Heart left ventricle (tissue), 16 donors: Measurements from ENCODE around the gene NR3C2. TPM values are rescaled to one million over a fixed set of nuclear protein-coding genes. Genes with fewer than 3 reads are reported as not detected.
A peak's percentile ranks its signal among the peaks of the same experiment; 100 is the strongest.

Experiments used
- ATAC-seq, 4 donors: fragments of 200-7000 bp; cut with Tn5 transposase; one replicate each; pipeline ENCODE4 v1.9.1; 2020 to 2022; ENCODE audit warnings: moderate library complexity in 4 of 4, mild to moderate bottlenecking in 3 of 4, moderate number of reproducible peaks in 1 of 4
- DNase-seq, 5 donors: peaks; one replicate each; pipeline ENCODE4 v3.0.0-alpha.2; 2020
- H3K27ac ChIP-seq, 12 donors: fragments of 200-600 bp; sonication (generic) in 4 of 12; one replicate each; pipeline versions ENCODE4 v1.5.0 to v1.8.0; 2016 to 2022; ENCODE audit warnings: mild to moderate bottlenecking in 2 of 12
- H3K27me3 ChIP-seq, 9 donors: fragments of 200-600 bp; sonication (generic) in 2 of 9; one replicate each; pipeline versions ENCODE4 v1.5.1 to v1.8.0; 2016 to 2022; ENCODE audit warnings: mild to moderate bottlenecking in 3 of 9
- H3K36me3 ChIP-seq, 9 donors: fragments of 200-600 bp; sonication (generic) in 2 of 9; one replicate each; pipeline versions ENCODE4 v1.5.0 to v1.8.0; 2018 to 2022; ENCODE audit warnings: mild to moderate bottlenecking in 2 of 9
- H3K4me1 ChIP-seq, 12 donors: fragments of 200-600 bp; sonication (generic) in 4 of 12; one replicate each; pipeline versions ENCODE4 v1.5.0 to v1.8.0; 2016 to 2022; ENCODE audit warnings: mild to moderate bottlenecking in 3 of 12
- H3K4me3 ChIP-seq, 12 donors: fragments of 200-600 bp; sonication (generic) in 4 of 12; one replicate each; pipeline versions ENCODE4 v1.5.0 to v1.8.0; 2017 to 2022; ENCODE audit warnings: mild to moderate bottlenecking in 9 of 12, moderate library complexity in 4 of 12
- H3K9me3 ChIP-seq, 12 donors: fragments of 200-600 bp; sonication (generic) in 4 of 12; one replicate each; pipeline versions ENCODE4 v1.5.0 to v1.8.0; 2016 to 2022; ENCODE audit warnings: mild to moderate bottlenecking in 1 of 12
- POLR2A ChIP-seq, 2 donors: fragments of 450-650 bp; IDR thresholded peaks; one replicate each; pipeline ENCODE4 v1.6.1; 2017; ENCODE audit warnings: antibody characterized with exemption in 2 of 2, mild to moderate bottlenecking in 2 of 2, moderate library complexity in 2 of 2
- WGBS, 4 donors: extraction: QIAGEN DNeasy Blood & Tissue Kit in 2 of 4; methylation state at CpG; one replicate each; pipeline versions ENCODE4 v1.1.5 to v1.1.7; 2013 to 2018; 5-methylcytosine and 5-hydroxymethylcytosine counted together
- intact Hi-C, 10 donors: fragments of 100-400 bp; cut with DNase I; formaldehyde crosslinking; loops; one replicate each; pipeline versions ENCODE4 v1.11.1 to v1.14.2; 2022
- polyA plus RNA-seq, 2 donors: library from polyadenylated mRNA; stranded (reverse); fragments of 200-250 nt; gene quantifications; one replicate each; pipeline ENCODE4 v1.2.3, GENCODE V29; 2013
- total RNA-seq, 9 donors: library from RNA; depleted of rRNA in 2 of 9; stranded (reverse); fragments of >200 nt in 2 of 9; fragmentation: NEBNext Ultra II Directional in 3 of 9; extraction: Animal tissue kit (Norgen Biotek cat#: 25700) in 3 of 9; gene quantifications; one replicate each; pipeline versions ENCODE4 v1.1.0 to v1.2.4, GENCODE V29; 2016 to 2023
- TF ChIP-seq, protein P1 (sequence below), 12 donors: fragments of 200-600 bp; sonication (generic) in 4 of 12; IDR thresholded peaks; one replicate each; pipeline versions ENCODE4 v1.5.0 to v1.8.0; 2018 to 2022; ENCODE audit warnings: antibody characterized with exemption in 12 of 12, mild to moderate bottlenecking in 5 of 12
- donor health status: ischemic (EF 13 %, LVEDD 7.1; RV severe dilation, severe dysfunction).
- donor health status: healthy with polysubstance abuse.
- donor health status: DM: no; HTN: yes; CAD: no.
- donor health status: DM: no; HTN: no; CAD: no.
- donor health status: ischemic (EF 25% LVEDD 6.9; RV normal size, moderate dysfunction).
- donor health status: ischemic (EF 25% LVEDD 5.7; RV mildly dilated, moderate dysfunction).
- donor health status: healthy.
- donor health status: DM: yes; HTN: yes; CAD: no.
- donor health status: ischemic (EF 35%, LVEDD 5.7; RV mildly dilated, moderate dysfunction).
- donor health status: nonischemic (EF 11% LVEDD 7.7; RV severe dilation, severe dysfunction).
- donor health status: DM: yes; HTN: yes; CAD: no.
- donor health status: PGD.
- donor health status: ischemic (EF 29% LVEDD 5.4; RV normal size, mild dysfunction).
- donor health status: nonischemic (EF 23%, LVEDD 6.1; RV moderate dilation, normal function).

The NR3C2 gene
- total and polyA plus RNA-seq, 11 donors = 3.6 to 26.5 (median 18.4) TPM

DNA sequence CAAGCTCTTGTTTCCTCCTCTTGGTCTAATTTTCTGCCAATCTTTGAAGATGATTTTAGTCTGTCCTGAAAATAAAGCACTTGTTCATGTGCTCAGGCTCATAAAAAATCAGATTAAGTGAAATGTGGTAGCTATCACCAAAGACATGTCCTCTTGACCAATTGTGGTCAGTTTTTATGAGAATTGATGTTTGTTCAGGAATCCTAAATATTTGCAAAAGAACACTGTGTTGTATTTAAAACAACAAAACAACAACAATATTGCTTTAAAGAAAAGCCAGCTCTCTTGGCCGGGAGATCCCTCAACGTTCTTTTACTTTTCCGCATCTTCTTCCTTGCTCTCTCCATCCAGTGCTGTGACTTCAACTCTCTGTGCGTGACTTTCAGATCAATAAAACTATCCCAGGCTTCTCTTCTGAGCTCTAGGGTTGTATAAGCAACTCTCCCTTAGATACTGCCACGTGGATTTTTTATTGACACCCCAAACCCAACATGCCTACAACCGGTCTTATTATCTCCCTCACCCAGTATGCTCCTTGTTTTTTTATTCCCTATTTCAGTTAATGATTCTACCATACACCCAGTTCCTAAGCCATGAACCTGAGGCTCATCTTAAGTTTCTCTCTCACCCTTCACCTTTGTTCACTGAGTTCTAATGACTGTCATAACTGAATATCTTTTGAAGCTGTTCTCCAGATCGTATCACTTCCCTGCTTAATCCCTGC is 400.4 kb downstream of the NR3C2 start:
- TF ChIP-seq, protein P1, sequence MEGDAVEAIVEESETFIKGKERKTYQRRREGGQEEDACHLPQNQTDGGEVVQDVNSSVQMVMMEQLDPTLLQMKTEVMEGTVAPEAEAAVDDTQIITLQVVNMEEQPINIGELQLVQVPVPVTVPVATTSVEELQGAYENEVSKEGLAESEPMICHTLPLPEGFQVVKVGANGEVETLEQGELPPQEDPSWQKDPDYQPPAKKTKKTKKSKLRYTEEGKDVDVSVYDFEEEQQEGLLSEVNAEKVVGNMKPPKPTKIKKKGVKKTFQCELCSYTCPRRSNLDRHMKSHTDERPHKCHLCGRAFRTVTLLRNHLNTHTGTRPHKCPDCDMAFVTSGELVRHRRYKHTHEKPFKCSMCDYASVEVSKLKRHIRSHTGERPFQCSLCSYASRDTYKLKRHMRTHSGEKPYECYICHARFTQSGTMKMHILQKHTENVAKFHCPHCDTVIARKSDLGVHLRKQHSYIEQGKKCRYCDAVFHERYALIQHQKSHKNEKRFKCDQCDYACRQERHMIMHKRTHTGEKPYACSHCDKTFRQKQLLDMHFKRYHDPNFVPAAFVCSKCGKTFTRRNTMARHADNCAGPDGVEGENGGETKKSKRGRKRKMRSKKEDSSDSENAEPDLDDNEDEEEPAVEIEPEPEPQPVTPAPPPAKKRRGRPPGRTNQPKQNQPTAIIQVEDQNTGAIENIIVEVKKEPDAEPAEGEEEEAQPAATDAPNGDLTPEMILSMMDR (IDR thresholded peaks at IDR 0.05) = no peak
- TF ChIP-seq POLR2A (IDR thresholded peaks at IDR 0.05) = no peak
- H3K9me3 ChIP-seq = no peaks in the 10 kb centered on the region
- H3K27me3 ChIP-seq = no peaks in the 10 kb centered on the region
- ATAC-seq (no peak), DNase-seq (no peak)
- H3K36me3 ChIP-seq = peaks cover 0 to 1% (median 0%) of the 10 kb centered on the region in 9 donors
- peaks cover 0 to 35% (median 6%) of the 10 kb centered on the region in 12 donors for H3K4me1 ChIP-seq
- intact Hi-C loops = loop anchor here in 2 of 10 donors (5.0 kb wide), 2 partner anchors 34 to 49 kb away; no protein-coding TSS in a partner anchor
- 84 to 90% (median 88%) methylated on average over 7 of the region's 7 CpGs for WGBS, 4 donors
- no peak overlapping the region for H3K27ac ChIP-seq
- no peak overlapping the region for H3K4me3 ChIP-seq

DNA sequence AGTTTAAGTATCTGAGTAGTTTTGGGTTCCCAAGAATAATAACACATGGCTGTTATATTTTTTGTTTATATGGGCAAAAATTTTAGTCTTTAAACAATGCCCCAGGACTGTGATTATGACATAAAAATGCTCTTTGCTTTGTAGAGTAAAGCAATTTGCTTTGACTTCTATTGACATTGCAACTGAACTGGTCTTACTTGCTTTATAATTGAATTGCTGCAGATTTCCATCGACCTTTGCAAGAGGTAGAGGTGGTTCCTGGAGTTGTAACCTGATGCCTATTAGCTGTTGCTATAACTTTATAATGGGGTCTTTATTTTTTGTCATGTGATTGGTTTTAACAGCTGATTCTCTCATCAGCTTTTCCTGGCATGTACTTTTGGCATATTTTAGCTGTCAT is 407.4 kb downstream of the NR3C2 start:
- 41 to 49% (median 45%) methylated on average over 1 of the region's 1 CpG for WGBS, 4 donors
- Histone ChIP-seq H3K4me3 (no peak overlapping the region), H3K36me3 (peaks cover 0 to 4% (median 0%) of the 10 kb centered on the region in 9 donors), H3K27me3 (no peaks in the 10 kb centered on the region), H3K9me3 (no peaks in the 10 kb centered on the region), H3K27ac (no peak overlapping the region), H3K4me1 (peaks cover 0 to 40% (median 10%) of the 10 kb centered on the region in 12 donors)
- no peak for TF ChIP-seq POLR2A (IDR thresholded peaks at IDR 0.05)
- TF ChIP-seq, protein P1 (IDR thresholded peaks at IDR 0.05) = no peak
- intact Hi-C loops = no loop called here
- no peak for ATAC-seq
- DNase-seq = no peak

DNA sequence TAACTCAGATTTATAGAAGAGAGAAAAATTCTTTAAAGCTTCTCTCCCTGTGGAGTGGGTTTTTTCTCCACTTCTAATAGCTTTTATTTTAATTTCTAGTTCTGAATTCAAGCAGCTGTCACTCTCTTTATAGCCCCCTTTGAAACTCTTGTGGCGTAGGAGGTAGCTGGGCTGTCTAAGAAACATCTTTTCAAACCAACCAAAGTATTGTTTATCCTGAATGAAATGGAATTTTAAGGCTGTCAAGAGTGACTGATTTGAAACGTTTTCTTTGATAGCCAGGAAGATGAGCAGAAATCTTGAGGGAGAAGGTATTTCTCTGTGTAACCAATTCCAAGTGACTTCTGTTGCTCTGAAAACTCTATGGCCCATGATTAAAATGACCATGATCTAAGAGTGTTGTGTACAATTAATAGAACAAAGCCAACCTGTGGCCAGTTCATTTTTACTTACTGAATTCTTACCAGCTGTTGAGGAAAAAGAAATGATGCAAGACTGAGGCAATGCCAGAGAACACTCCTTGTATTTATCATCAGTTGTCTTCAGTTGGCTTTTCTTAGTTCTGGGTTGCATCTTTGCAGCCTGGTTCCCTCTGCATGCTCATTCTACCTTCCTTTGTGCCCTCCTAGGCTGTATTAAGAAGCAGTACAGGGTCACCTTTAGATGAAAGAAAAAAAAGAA is 411.9 kb downstream of the NR3C2 start:
- H3K36me3 ChIP-seq = peaks cover 0 to 4% (median 0%) of the 10 kb centered on the region in 9 donors
- H3K9me3 ChIP-seq = peaks cover 0 to 11% (median 0%) of the 10 kb centered on the region in 12 donors
- H3K4me1 ChIP-seq = peaks cover 0 to 30% (median 7%) of the 10 kb centered on the region in 12 donors
- no peaks in the 10 kb centered on the region for H3K27me3 ChIP-seq
- peak overlapping the region in 1 of 12 donors; percentile 34 for H3K27ac ChIP-seq
- 56 to 66% (median 58%) methylated on average over 2 of the region's 2 CpGs for WGBS, 4 donors
- intact Hi-C loops = no loop called here
- DNase-seq (no peak), ATAC-seq (peak in 3 of 4 donors; percentile 28 to 57 (median 53))
- TF ChIP-seq, protein P1 (IDR thresholded peaks at IDR 0.05) = no peak
- no peak for TF ChIP-seq POLR2A (IDR thresholded peaks at IDR 0.05)
- H3K4me3 ChIP-seq = no peak overlapping the region

DNA sequence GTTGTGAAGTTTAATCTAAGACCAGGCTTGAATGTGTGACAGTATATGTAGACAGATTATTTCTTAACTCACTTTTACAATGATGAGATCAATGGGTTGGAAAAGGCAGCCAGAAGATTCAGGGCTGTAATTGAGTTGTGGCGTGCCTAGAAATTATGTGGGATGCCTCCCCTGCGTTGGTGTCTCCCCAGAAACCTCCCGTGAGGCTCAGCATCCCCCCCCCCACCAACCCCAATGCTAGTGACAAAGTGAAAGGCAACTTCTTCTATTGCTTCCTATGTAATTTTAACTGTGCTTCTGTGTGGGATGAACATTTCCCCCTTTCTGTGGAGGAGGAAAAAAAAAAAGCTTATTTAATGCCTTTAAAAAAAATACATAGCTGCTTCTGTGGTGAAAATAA is 412.4 kb downstream of the NR3C2 start:
- Histone ChIP-seq H3K27me3 (no peaks in the 10 kb centered on the region), H3K4me3 (no peak overlapping the region), H3K9me3 (peaks cover 0 to 11% (median 0%) of the 10 kb centered on the region in 12 donors), H3K27ac (peak overlapping the region in 1 of 12 donors; percentile 34), H3K4me1 (peaks cover 0 to 25% (median 7%) of the 10 kb centered on the region in 12 donors), H3K36me3 (peaks cover 0 to 4% (median 0%) of the 10 kb centered on the region in 9 donors)
- intact Hi-C loops = no loop called here
- ATAC-seq = no peak
- WGBS, 4 donors = 86 to 92% (median 89%) methylated on average over 3 of the region's 3 CpGs
- DNase-seq = no peak
- no peak for TF ChIP-seq POLR2A (IDR thresholded peaks at IDR 0.05)
- TF ChIP-seq, protein P1 (IDR thresholded peaks at IDR 0.05) = no peak
